ENCODE data around the gene ADAMTS17.
A peak's percentile ranks its signal among the peaks of the same experiment; 100 is the strongest.

Gene ADAMTS17

DNA sequence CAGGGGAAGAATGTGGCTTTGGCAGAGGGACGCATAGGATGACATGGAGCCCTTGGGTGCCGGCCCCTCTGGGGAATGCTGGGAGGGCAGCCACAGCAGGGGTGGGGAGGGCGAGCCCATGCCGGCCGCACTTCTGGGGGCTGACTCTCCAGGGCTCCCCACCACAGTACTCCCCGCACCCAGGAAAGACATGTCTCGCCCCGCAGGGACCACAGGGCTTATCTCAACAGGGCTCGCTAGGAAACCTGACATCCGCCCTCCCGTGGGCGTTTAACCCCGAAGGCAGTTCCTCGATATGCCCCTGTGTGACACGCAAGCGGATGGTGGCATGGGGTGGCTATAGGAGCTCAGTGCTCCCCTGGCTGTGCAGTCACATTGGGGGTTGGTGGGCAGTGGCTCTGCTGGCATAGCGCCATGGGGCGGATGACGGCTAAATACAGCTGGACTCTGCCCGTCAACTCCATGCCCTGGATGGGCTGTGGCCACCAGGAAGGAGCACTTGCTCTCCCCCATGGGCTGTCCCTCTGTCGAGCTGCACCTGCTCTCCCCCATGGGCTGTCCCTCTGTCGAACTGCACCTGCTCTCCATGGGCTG lies 141.4 kb downstream of the ADAMTS17 start:
- Histone ChIP-seq H3K79me1 (ENCODE audit: low read length) (no peaks in the 10 kb centered on the region), H4K8ac (ENCODE audit: low read depth, low read length) (no peak overlapping the region), H2AFZ (ENCODE audit: insufficient read depth, low read length, poor library complexity) (no peak overlapping the region), H3K9ac (ENCODE audit: low read length) (no peak overlapping the region), H3K4me3 (ENCODE audit: low read depth, low read length) (no peak overlapping the region), H2BK5ac (ENCODE audit: low read depth, low read length, poor library complexity) (no peak overlapping the region), H2BK12ac (ENCODE audit: low read length) (no peak overlapping the region), H2AK5ac (ENCODE audit: low read length) (no peak overlapping the region), H3K23ac (ENCODE audit: low read length) (no peak overlapping the region), H3K4me1 (ENCODE audit: control insufficient read depth in 1 of 2, insufficient read depth in 2 of 2, low read length in 2 of 2) (peaks cover 8 to 12% of the 10 kb centered on the region in 2 experiments), H3K27ac (ENCODE audit: low read depth, low read length) (no peak overlapping the region), H3K9me3 (ENCODE audit: insufficient read depth, low read depth, low read length) (peaks cover 2% of the 10 kb centered on the region), H3K4ac (ENCODE audit: low read depth, low read length) (no peak overlapping the region), H3K36me3 (ENCODE audit: control insufficient read depth in 1 of 2, insufficient read depth in 2 of 2, low read length in 2 of 2) (no peaks in the 10 kb centered on the region), H4K91ac (ENCODE audit: low read depth, low read length) (no peak overlapping the region), H3K14ac (ENCODE audit: low read length) (no peak overlapping the region), H3K79me2 (ENCODE audit: control insufficient read depth, insufficient read depth, low read length, poor library complexity) (no peaks in the 10 kb centered on the region), H3K4me2 (ENCODE audit: low read length) (no peak overlapping the region), H2BK120ac (ENCODE audit: insufficient read depth, low read length, poor library complexity) (no peak overlapping the region), H3K18ac (ENCODE audit: low read length) (no peak overlapping the region), H4K12ac (ENCODE audit: low read depth, low read length) (no peak overlapping the region), H3K27me3 (ENCODE audit: insufficient read depth, low read length) (no peaks in the 10 kb centered on the region)
- no peak for DNase-seq
- WGBS (ENCODE audit: extremely low coverage, insufficient coverage, insufficient read length) = no CpG with 5 or more reads among the region's 22 CpGs

DNA sequence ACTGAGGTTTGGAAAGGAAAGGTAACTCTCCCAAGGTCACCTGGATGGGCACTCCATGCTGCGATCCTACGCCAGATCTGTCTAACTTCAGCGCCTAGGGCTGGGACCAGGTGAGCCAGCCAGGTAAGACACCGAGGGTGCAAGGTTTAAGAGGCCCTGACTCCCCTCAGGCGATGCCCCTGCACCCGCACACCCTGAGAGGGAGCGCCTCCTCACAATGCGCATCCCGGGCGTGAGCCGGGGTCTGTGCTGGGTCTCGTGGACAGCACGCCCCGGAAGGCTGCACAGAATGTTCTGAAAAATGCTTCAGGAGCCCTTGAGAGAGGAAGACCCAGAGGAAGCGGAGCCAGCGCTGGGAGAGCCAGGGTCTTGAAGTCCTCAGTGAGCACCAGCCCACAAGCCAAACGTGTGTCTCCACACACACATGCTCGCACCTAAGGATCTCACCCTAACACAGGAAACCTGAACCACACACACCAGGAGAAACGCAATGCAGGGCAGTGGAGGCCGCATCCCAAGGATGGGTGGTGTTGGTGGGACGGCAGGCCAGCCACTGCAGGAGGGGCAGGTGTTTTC lies 142.0 kb downstream of the ADAMTS17 start:
- Histone ChIP-seq H3K27ac (ENCODE audit: low read depth, low read length) (no peak overlapping the region), H3K79me2 (ENCODE audit: control insufficient read depth, insufficient read depth, low read length, poor library complexity) (no peaks in the 10 kb centered on the region), H3K4me1 (ENCODE audit: control insufficient read depth in 1 of 2, insufficient read depth in 2 of 2, low read length in 2 of 2) (peaks cover 8 to 12% of the 10 kb centered on the region in 2 experiments), H3K4ac (ENCODE audit: low read depth, low read length) (no peak overlapping the region), H3K4me3 (ENCODE audit: low read depth, low read length) (no peak overlapping the region), H4K8ac (ENCODE audit: low read depth, low read length) (no peak overlapping the region), H3K9me3 (ENCODE audit: insufficient read depth, low read depth, low read length) (peaks cover 2% of the 10 kb centered on the region), H3K79me1 (ENCODE audit: low read length) (no peaks in the 10 kb centered on the region), H3K4me2 (ENCODE audit: low read length) (no peak overlapping the region), H2AK5ac (ENCODE audit: low read length) (no peak overlapping the region), H3K9ac (ENCODE audit: low read length) (no peak overlapping the region), H3K36me3 (ENCODE audit: control insufficient read depth in 1 of 2, insufficient read depth in 2 of 2, low read length in 2 of 2) (no peaks in the 10 kb centered on the region), H3K14ac (ENCODE audit: low read length) (no peak overlapping the region), H4K91ac (ENCODE audit: low read depth, low read length) (peak overlapping the region; percentile 3), H2BK5ac (ENCODE audit: low read depth, low read length, poor library complexity) (no peak overlapping the region), H2BK12ac (ENCODE audit: low read length) (no peak overlapping the region), H2BK120ac (ENCODE audit: insufficient read depth, low read length, poor library complexity) (no peak overlapping the region), H4K12ac (ENCODE audit: low read depth, low read length) (no peak overlapping the region), H3K27me3 (ENCODE audit: insufficient read depth, low read length) (no peaks in the 10 kb centered on the region), H3K18ac (ENCODE audit: low read length) (no peak overlapping the region), H2AFZ (ENCODE audit: insufficient read depth, low read length, poor library complexity) (no peak overlapping the region), H3K23ac (ENCODE audit: low read length) (no peak overlapping the region)
- DNase-seq = no peak
- WGBS (ENCODE audit: extremely low coverage, insufficient coverage, insufficient read length) = no CpG with 5 or more reads among the region's 21 CpGs

DNA sequence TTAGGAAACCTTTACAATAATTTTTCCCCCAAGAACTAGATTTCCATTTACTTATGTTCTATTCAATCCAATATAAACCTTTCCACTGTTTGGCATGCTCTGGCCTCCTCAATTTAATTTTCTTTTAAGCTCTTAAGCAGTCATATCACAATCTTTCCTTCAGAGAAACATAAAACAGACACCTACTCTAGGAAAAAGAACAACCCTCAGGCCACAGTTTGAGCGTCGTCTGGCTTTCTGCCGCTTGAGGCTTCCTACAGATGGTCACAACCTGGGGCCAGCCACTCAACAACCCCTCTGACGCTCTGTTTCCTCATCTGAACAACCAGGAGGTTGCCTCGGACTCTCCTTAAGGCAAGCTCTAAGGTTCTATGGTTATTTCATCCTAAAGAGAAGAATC lies 143.3 kb downstream of the ADAMTS17 start:
- Histone ChIP-seq H3K9me3 (ENCODE audit: insufficient read depth, low read depth, low read length) (peaks cover 5% of the 10 kb centered on the region), H3K4me2 (ENCODE audit: low read length) (no peak overlapping the region), H2AFZ (ENCODE audit: insufficient read depth, low read length, poor library complexity) (no peak overlapping the region), H3K79me1 (ENCODE audit: low read length) (no peaks in the 10 kb centered on the region), H3K23ac (ENCODE audit: low read length) (no peak overlapping the region), H2BK5ac (ENCODE audit: low read depth, low read length, poor library complexity) (no peak overlapping the region), H2BK120ac (ENCODE audit: insufficient read depth, low read length, poor library complexity) (no peak overlapping the region), H3K18ac (ENCODE audit: low read length) (no peak overlapping the region), H3K27ac (ENCODE audit: low read depth, low read length) (no peak overlapping the region), H3K4me1 (ENCODE audit: control insufficient read depth in 1 of 2, insufficient read depth in 2 of 2, low read length in 2 of 2) (peaks cover 8 to 12% of the 10 kb centered on the region in 2 experiments), H2AK5ac (ENCODE audit: low read length) (no peak overlapping the region), H3K4me3 (ENCODE audit: low read depth, low read length) (no peak overlapping the region), H3K14ac (ENCODE audit: low read length) (no peak overlapping the region), H4K91ac (ENCODE audit: low read depth, low read length) (no peak overlapping the region), H4K8ac (ENCODE audit: low read depth, low read length) (no peak overlapping the region), H2BK12ac (ENCODE audit: low read length) (no peak overlapping the region), H3K79me2 (ENCODE audit: control insufficient read depth, insufficient read depth, low read length, poor library complexity) (no peaks in the 10 kb centered on the region), H3K27me3 (ENCODE audit: insufficient read depth, low read length) (no peaks in the 10 kb centered on the region), H3K4ac (ENCODE audit: low read depth, low read length) (no peak overlapping the region), H3K9ac (ENCODE audit: low read length) (no peak overlapping the region), H3K36me3 (ENCODE audit: control insufficient read depth in 1 of 2, insufficient read depth in 2 of 2, low read length in 2 of 2) (no peaks in the 10 kb centered on the region), H4K12ac (ENCODE audit: low read depth, low read length) (no peak overlapping the region)
- no CpG with 5 or more reads among the region's 5 CpGs for WGBS (ENCODE audit: extremely low coverage, insufficient coverage, insufficient read length)
- no peak for DNase-seq

DNA sequence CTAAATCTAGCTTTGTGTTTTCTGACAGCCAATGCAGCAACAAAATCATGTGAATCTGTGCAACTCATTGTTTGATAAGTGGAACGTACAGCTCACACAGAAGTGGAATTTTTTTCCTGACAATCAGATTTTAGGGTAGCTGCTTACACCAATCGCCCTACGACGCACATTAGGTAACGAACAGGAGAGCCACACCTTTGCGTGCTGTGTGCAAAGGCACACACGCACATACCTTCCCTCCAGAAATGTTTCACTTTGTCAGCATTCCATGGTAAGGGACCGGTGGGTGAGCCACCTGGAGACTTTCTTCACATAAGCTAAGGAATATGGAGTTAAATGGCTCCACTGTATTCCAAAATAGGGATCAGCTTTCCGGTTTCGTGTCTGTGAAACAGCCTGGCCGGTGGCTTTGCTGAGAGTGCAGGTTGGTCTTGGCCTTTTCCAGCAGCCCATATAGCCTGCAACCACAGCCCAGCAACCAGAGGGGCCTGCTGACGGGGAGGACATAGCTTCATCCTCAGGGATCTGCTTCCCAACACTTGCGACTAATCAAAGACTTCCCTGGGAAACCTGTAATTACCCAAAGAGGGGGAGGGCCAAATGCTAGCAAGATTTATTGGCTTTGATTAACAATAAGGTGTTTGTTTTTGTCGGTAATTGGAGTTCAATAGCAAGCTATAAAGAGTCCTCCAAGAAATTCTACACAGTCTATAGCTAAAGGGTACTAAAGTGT lies 145.3 kb downstream of the ADAMTS17 start:
- H3K9ac ChIP-seq (ENCODE audit: low read length) = no peak overlapping the region
- no peaks in the 10 kb centered on the region for H3K36me3 ChIP-seq (ENCODE audit: control insufficient read depth in 1 of 2, insufficient read depth in 2 of 2, low read length in 2 of 2)
- H3K27ac ChIP-seq (ENCODE audit: low read depth, low read length) = no peak overlapping the region
- H2AK5ac ChIP-seq (ENCODE audit: low read length) = no peak overlapping the region
- H4K8ac ChIP-seq (ENCODE audit: low read depth, low read length) = no peak overlapping the region
- no CpG with 5 or more reads among the region's 14 CpGs for WGBS (ENCODE audit: extremely low coverage, insufficient coverage, insufficient read length)
- H3K4me1 ChIP-seq (ENCODE audit: control insufficient read depth in 1 of 2, insufficient read depth in 2 of 2, low read length in 2 of 2) = peaks cover 11 to 17% of the 10 kb centered on the region in 2 experiments
- H3K9me3 ChIP-seq (ENCODE audit: insufficient read depth, low read depth, low read length) = peaks cover 6% of the 10 kb centered on the region
- no peak overlapping the region for H3K4me3 ChIP-seq (ENCODE audit: low read depth, low read length)
- H2BK120ac ChIP-seq (ENCODE audit: insufficient read depth, low read length, poor library complexity) = no peak overlapping the region
- no peak overlapping the region for H3K4ac ChIP-seq (ENCODE audit: low read depth, low read length)
- no peak overlapping the region for H3K4me2 ChIP-seq (ENCODE audit: low read length)
- no peak overlapping the region for H2BK5ac ChIP-seq (ENCODE audit: low read depth, low read length, poor library complexity)
- H2BK12ac ChIP-seq (ENCODE audit: low read length) = no peak overlapping the region
- no peaks in the 10 kb centered on the region for H3K79me1 ChIP-seq (ENCODE audit: low read length)
- H4K12ac ChIP-seq (ENCODE audit: low read depth, low read length) = no peak overlapping the region
- DNase-seq = no peak
- H3K27me3 ChIP-seq (ENCODE audit: insufficient read depth, low read length) = no peaks in the 10 kb centered on the region
- no peaks in the 10 kb centered on the region for H3K79me2 ChIP-seq (ENCODE audit: control insufficient read depth, insufficient read depth, low read length, poor library complexity)
- H3K14ac ChIP-seq (ENCODE audit: low read length) = no peak overlapping the region
- H3K18ac ChIP-seq (ENCODE audit: low read length) = no peak overlapping the region
- no peak overlapping the region for H2AFZ ChIP-seq (ENCODE audit: insufficient read depth, low read length, poor library complexity)
- no peak overlapping the region for H3K23ac ChIP-seq (ENCODE audit: low read length)
- no peak overlapping the region for H4K91ac ChIP-seq (ENCODE audit: low read depth, low read length)
